SU-DHL-6 (cell line): ENCODE results near the gene POLR2E.

ENCODE experiments used
- CTCF ChIP-seq: fragments of 200-600 bp; sonication (generic); IDR thresholded peaks from one replicate; pipeline ENCODE4 v1.5.1; 2017; ENCODE audit warnings: antibody characterized with exemption, mild to moderate bottlenecking, low read length, moderate library complexity; ENCODE audit not compliant: insufficient read depth, poor library complexity, severe bottlenecking
- EZH2phosphoT487 ChIP-seq: fragments of 200-600 bp; sonication (generic), shearing (Covaris generic); conservative IDR thresholded peaks from 2 replicates; pipeline ENCODE4 v1.6.1; 2018; ENCODE audit warnings: mild to moderate bottlenecking, antibody characterized with exemption, low read length, moderate library complexity, mixed read lengths

- TF ChIP-seq CTCF (no peak), EZH2phosphoT487 (no peak)
Observed at GRCh38 chr19:1103708-1104310, 8.6 kb upstream of the POLR2E start, which contains the start of gene GPX4.
